Liver (tissue), 3 donors: Measurements from ENCODE around the gene P4HTM.

Experiments
- ATF3 ChIP-seq: IDR thresholded peaks from 2 replicates; pipeline ENCODE4 v1.6.1; 2016; ENCODE audit warnings: antibody characterized with exemption
- CTCF ChIP-seq: fragments of 150-350 bp; IDR thresholded peaks from 2 replicates; pipeline ENCODE4 v1.5.1; 2017; ENCODE audit warnings: improper control_type of control experiment, low read depth, low read length; ENCODE audit not compliant: missing input control
- GABPA ChIP-seq, 2 donors: IDR thresholded peaks in 1 of 2; conservative IDR thresholded peaks in 1 of 2; 2 replicates each; pipeline ENCODE4 v1.6.1; 2016; ENCODE audit warnings: antibody characterized with exemption in 2 of 2, mild to moderate bottlenecking in 1 of 2, moderate library complexity in 1 of 2
- HNF4A ChIP-seq, 2 donors: conservative IDR thresholded peaks; 2 replicates each; pipeline ENCODE4 v1.6.1; 2016; ENCODE audit warnings: antibody characterized with exemption in 2 of 2, mild to moderate bottlenecking in 2 of 2
- HNF4G ChIP-seq: IDR thresholded peaks from 2 replicates; pipeline ENCODE4 v1.6.1; 2016; ENCODE audit warnings: antibody characterized with exemption
- JUND ChIP-seq, 2 donors: IDR thresholded peaks; 2 replicates each; pipeline ENCODE4 v1.6.1; 2016; ENCODE audit warnings: antibody characterized with exemption in 2 of 2
- MAX ChIP-seq: IDR thresholded peaks from 2 replicates; pipeline ENCODE4 v1.6.1; 2016; ENCODE audit warnings: antibody characterized with exemption
- RAD21 ChIP-seq, 2 donors: IDR thresholded peaks; 2 replicates each; pipeline ENCODE4 v1.6.1; 2016; ENCODE audit warnings: antibody characterized with exemption in 2 of 2, mild to moderate bottlenecking in 2 of 2
- REST ChIP-seq: IDR thresholded peaks from 2 replicates; pipeline ENCODE4 v1.6.1; 2016; ENCODE audit warnings: antibody characterized with exemption, mild to moderate bottlenecking
- SP1 ChIP-seq: IDR thresholded peaks from 2 replicates; pipeline ENCODE4 v1.6.1; 2018; ENCODE audit warnings: antibody characterized with exemption, mild to moderate bottlenecking
- TAF1 ChIP-seq: conservative IDR thresholded peaks from 2 replicates; pipeline ENCODE4 v1.6.1; 2016; ENCODE audit warnings: antibody characterized with exemption, mild to moderate bottlenecking
- YY1 ChIP-seq: IDR thresholded peaks from 2 replicates; pipeline ENCODE4 v1.6.1; 2016; ENCODE audit warnings: antibody characterized with exemption, mild to moderate bottlenecking
- ZBTB33 ChIP-seq: IDR thresholded peaks from 2 replicates; pipeline ENCODE4 v1.6.1; 2016; ENCODE audit warnings: antibody characterized with exemption
- donor health status: healthy.
- donor health status: healthy.

GRCh38 chr3:48951764-48952163 is 38.3 kb upstream of the P4HTM start:
- TF ChIP-seq CTCF (no peak), GABPA (IDR thresholded peaks at IDR 0.05 in 1 of 2, conservative IDR thresholded peaks at IDR 0.05 in 1 of 2) (no peak), REST (no peak), TAF1 (no peak), MAX (no peak), ATF3 (no peak), YY1 (no peak), SP1 (no peak), RAD21 (IDR thresholded peaks at IDR 0.05) (no peak), HNF4G (no peak), ZBTB33 (no peak), JUND (IDR thresholded peaks at IDR 0.05) (no peak), HNF4A (conservative IDR thresholded peaks at IDR 0.05) (no peak)
